Gastrocnemius medialis (tissue), 4 donors: ENCODE data around the gene WDR62. TPM values are rescaled to one million over a fixed set of nuclear protein-coding genes. Genes with fewer than 3 reads are reported as not detected.

Experiments
- ATAC-seq, 2 donors: fragments of 150-250 bp; one replicate each; pipeline ENCODE4 v1.9.1; 2016
- DNase-seq, 2 donors: peaks; one replicate each; pipeline ENCODE4 v3.0.0-alpha.2; 2019
- H3K27ac ChIP-seq, 4 donors: fragments of 200-600 bp; sonication (generic); 1 replicate in 1 of 4; 2 replicates in 3 of 4; pipeline ENCODE4 v1.5.1; 2016 to 2018; ENCODE audit warnings: mild to moderate bottlenecking in 2 of 4, moderate library complexity in 1 of 4
- H3K27me3 ChIP-seq, 3 donors: fragments of 200-600 bp; sonication (generic) in 2 of 3; 1 replicate in 1 of 3; 2 replicates in 2 of 3; pipeline versions ENCODE4 v1.5.1 to v1.6.0; 2016 to 2019; ENCODE audit warnings: mild to moderate bottlenecking in 1 of 3, moderate library complexity in 1 of 3
- H3K36me3 ChIP-seq, 2 donors: fragments of 200-600 bp; sonication (generic) in 1 of 2; one replicate each; pipeline ENCODE4 v1.5.1; 2017 to 2018
- H3K4me1 ChIP-seq, 2 donors: fragments of 200-600 bp; sonication (generic) in 1 of 2; one replicate each; pipeline ENCODE4 v1.5.1; 2016 to 2017; ENCODE audit warnings: mild to moderate bottlenecking in 2 of 2
- H3K4me3 ChIP-seq, 4 donors: fragments of 200-600 bp; sonication (generic) in 3 of 4; 1 replicate in 1 of 4; 2 replicates in 3 of 4; pipeline ENCODE4 v1.5.1; 2016 to 2019; ENCODE audit warnings: mild to moderate bottlenecking in 2 of 4
- H3K9me3 ChIP-seq, 3 donors: fragments of 200-600 bp; sonication (generic) in 2 of 3; 1 replicate in 1 of 3; 2 replicates in 2 of 3; pipeline ENCODE4 v1.5.1; 2016 to 2019
- POLR2A ChIP-seq, 2 donors: fragments of 450-650 bp; IDR thresholded peaks; one replicate each; pipeline ENCODE4 v1.6.1; 2017; ENCODE audit warnings: antibody characterized with exemption in 2 of 2, mild to moderate bottlenecking in 2 of 2, moderate library complexity in 2 of 2
- in situ Hi-C, 4 donors: fragments of 200-750 bp; cut with MboI; loops; one replicate each; pipeline versions ENCODE4 v1.15.0 to v1.8.0; 2017; ENCODE audit warnings: low sequenced_read_pairs in 4 of 4
- intact Hi-C: fragments of 100-400 bp; cut with DNase I; formaldehyde crosslinking; loops from one replicate; pipeline ENCODE4 v1.15.1; 2023; ENCODE audit warnings: low total_unique reads
- total RNA-seq, 4 donors: library from RNA; depleted of rRNA; stranded (reverse); fragments of >200 nt; gene quantifications; one replicate each; pipeline versions ENCODE4 v1.1.0 to v1.2.3, GENCODE V29; 2016
- TF ChIP-seq, protein P1 (sequence below), 5 experiments: fragments of 450-650 bp in 3 of 5; fragments of 200-600 bp in 2 of 5; sonication (generic) in 2 of 5; IDR thresholded peaks in 4 of 5; conservative IDR thresholded peaks in 1 of 5; 1 replicate in 4 of 5; 2 replicates in 1 of 5; pipeline ENCODE4 v1.5.1; 2016 to 2019; ENCODE audit warnings: antibody characterized with exemption in 5 of 5, mild to moderate bottlenecking in 3 of 5, moderate library complexity in 3 of 5

Gene WDR62
- total RNA-seq, 4 donors from 2014 or later = 0.20 to 2.1 (median 1.0) TPM

DNA sequence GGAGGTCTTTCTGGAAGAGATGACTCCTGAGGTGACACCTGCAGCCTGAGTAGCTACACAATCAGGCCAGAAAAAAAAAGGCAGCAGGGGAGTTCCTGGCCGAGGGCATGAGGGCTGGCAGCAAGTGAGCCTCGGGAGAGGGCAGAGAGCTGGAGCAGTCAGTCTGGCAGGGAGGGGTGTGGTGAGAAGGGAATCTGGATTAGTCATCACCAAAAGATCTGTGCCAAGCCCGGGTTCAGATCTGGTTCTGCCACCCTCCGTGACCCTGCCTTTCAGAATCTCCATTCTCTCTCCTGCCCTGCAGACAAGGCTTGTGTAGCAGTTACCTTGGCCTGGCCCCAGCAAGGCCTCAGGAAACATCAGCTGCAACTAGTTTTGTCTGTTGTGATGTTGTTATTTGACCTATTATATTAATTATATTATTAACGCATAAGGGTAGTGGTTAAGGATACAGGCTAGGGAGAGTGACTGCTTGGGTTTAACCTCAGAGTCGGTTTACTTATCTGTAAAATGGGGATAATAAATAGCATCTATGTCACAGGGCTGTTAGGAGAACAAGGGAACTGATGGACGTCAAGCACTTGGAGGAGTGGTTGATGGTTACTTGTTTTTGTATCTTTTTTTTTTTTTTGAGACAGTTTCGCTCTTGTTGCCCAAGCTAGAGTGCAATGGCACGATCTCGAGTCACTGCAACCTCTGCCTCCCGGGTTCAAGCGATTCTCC is 82.4 kb downstream of the WDR62 start:
- DNase-seq = peak in 1 of 2 donors; percentile 82
- H3K4me1 ChIP-seq = peaks cover 12 to 26% of the 10 kb centered on the region in 2 donors
- peak overlapping the region; percentile 21 to 78 (median 56) for H3K27ac ChIP-seq
- H3K9me3 ChIP-seq = no peaks in the 10 kb centered on the region
- peak overlapping the region in 1 of 4 donors; percentile 15 for H3K4me3 ChIP-seq
- peaks cover 0 to 5% of the 10 kb centered on the region in 2 donors for H3K36me3 ChIP-seq
- no peaks in the 10 kb centered on the region for H3K27me3 ChIP-seq
- no peak for TF ChIP-seq POLR2A (IDR thresholded peaks at IDR 0.05)
- TF ChIP-seq, protein P1, sequence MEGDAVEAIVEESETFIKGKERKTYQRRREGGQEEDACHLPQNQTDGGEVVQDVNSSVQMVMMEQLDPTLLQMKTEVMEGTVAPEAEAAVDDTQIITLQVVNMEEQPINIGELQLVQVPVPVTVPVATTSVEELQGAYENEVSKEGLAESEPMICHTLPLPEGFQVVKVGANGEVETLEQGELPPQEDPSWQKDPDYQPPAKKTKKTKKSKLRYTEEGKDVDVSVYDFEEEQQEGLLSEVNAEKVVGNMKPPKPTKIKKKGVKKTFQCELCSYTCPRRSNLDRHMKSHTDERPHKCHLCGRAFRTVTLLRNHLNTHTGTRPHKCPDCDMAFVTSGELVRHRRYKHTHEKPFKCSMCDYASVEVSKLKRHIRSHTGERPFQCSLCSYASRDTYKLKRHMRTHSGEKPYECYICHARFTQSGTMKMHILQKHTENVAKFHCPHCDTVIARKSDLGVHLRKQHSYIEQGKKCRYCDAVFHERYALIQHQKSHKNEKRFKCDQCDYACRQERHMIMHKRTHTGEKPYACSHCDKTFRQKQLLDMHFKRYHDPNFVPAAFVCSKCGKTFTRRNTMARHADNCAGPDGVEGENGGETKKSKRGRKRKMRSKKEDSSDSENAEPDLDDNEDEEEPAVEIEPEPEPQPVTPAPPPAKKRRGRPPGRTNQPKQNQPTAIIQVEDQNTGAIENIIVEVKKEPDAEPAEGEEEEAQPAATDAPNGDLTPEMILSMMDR (IDR thresholded peaks at IDR 0.05 in 4 of 5, conservative IDR thresholded peaks at IDR 0.05 in 1 of 5) = no peak
- in situ Hi-C loops = loop anchor here in 1 of 4 donors (25.0 kb wide), 1 partner anchor 375 kb away; the partner anchor contains the start of genes HSPB6 and PROSER3
- intact Hi-C loops = no loop called here
- ATAC-seq = peak in 1 of 2 donors; percentile 50

DNA sequence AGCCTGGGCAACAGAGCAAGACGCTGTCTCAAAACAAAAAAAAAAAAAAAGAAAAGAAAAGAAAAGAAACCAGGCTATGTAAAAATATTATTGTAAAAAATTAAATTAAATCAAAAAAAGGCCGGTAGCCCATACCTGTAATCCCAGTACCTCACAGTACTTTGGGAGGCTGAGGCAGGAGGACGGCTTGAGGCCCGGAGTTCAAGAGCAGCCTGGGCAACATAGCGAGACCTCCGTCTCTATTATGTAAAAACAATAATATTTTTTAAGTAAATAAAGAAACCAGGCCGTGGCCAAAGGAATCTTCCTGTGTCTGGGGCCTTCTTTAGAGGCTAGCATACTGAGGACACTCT is 84.4 kb downstream of the WDR62 start:
- ATAC-seq (no peak), DNase-seq (no peak)
- H3K27ac ChIP-seq = peak overlapping the region; percentile 97 to 100 (median 98)
- peaks cover 12 to 26% of the 10 kb centered on the region in 2 donors for H3K4me1 ChIP-seq
- no peak for TF ChIP-seq POLR2A (IDR thresholded peaks at IDR 0.05)
- TF ChIP-seq, protein P1 (IDR thresholded peaks at IDR 0.05 in 4 of 5, conservative IDR thresholded peaks at IDR 0.05 in 1 of 5) = no peak
- peaks cover 0 to 19% of the 10 kb centered on the region in 2 donors for H3K36me3 ChIP-seq
- H3K27me3 ChIP-seq = no peaks in the 10 kb centered on the region
- intact Hi-C loops = loop anchor here (1.0 kb wide), 1 partner anchor 12 kb away; no protein-coding TSS in a partner anchor
- H3K4me3 ChIP-seq = peak overlapping the region; percentile 90 to 97 (median 92)
- in situ Hi-C loops = loop anchor here in 1 of 4 donors (25.0 kb wide), 1 partner anchor 377 kb away; the partner anchor contains the start of genes HSPB6 and PROSER3
- no peaks in the 10 kb centered on the region for H3K9me3 ChIP-seq

- intact Hi-C loops (loop anchor here (1.0 to 2.0 kb wide), 3 partner anchors 12 to 25 kb away; partner anchors contain the start of genes COX7A1, POLR2I and TBCB), in situ Hi-C loops (loop anchor here in 1 of 4 donors (25.0 kb wide), 1 partner anchor 377 kb away; the partner anchor contains the start of genes HSPB6 and PROSER3)
- H3K36me3 ChIP-seq = peaks cover 0 to 25% of the 10 kb centered on the region in 2 donors
- peak; percentile 78 to 86 for ATAC-seq
- H3K4me1 ChIP-seq = peaks cover 12 to 26% of the 10 kb centered on the region in 2 donors
- TF ChIP-seq, protein P1 (IDR thresholded peaks at IDR 0.05 in 4 of 5, conservative IDR thresholded peaks at IDR 0.05 in 1 of 5) = peak in 2 of 5 experiments; percentile 8 to 33
- peak; percentile 98 to 99 for TF ChIP-seq POLR2A (IDR thresholded peaks at IDR 0.05)
- peak; percentile 95 to 97 for DNase-seq
- no peaks in the 10 kb centered on the region for H3K27me3 ChIP-seq
- peak within 1 kb of the TSS; percentile 97 to 100 (median 98) for H3K27ac ChIP-seq
- peak within 1 kb of the TSS; percentile 90 to 97 (median 92) for H3K4me3 ChIP-seq
- no peaks in the 10 kb centered on the region for H3K9me3 ChIP-seq
Measured at GRCh38 chr19:36139473-36140303, 85.0 kb downstream of the WDR62 start, which contains the start of gene CAPNS1. CAPNS1 (plus strand) TSS chr19:36140066; CDS start chr19:36141012, 946 bp downstream.

DNA sequence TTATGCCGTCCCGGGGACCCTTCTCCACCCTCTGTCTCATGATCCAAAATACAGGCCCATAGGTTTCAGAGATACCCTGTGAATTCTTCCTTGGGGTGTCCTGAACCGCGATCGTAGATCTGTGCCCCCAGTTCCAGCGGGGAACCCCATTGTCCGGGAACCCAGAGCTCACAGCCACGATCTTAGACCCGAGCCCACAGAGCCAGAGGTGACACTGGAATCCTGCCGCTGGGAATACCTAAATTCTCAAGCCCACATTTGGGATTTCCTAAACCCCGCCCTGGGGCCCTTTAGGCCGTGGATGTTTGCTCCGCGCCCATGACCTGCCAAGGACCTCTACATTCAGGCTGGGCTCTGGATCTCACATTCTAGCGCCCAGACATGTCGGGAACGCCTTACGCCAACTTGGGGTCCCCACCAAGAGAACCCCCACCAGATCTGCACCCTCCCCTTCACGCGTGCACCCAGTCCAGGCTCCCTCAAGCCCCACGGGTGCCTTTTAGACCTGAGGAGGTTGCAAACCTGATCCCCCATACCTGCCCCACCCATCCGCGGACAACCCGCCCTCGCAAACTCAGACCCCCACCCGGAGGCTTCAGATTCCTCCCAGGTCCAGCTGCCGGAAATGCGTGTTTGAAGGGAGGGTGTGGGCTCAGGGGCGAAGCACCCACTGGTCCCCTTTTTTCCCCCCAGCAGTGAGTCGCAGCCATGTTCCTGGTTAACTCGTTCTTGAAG is 85.8 kb downstream of the WDR62 start:
- DNase-seq = peak; percentile 28 to 41
- Histone ChIP-seq H3K9me3 (no peaks in the 10 kb centered on the region), H3K27me3 (no peaks in the 10 kb centered on the region), H3K4me1 (peaks cover 12 to 26% of the 10 kb centered on the region in 2 donors), H3K27ac (peak overlapping the region; percentile 97 to 100 (median 98)), H3K36me3 (peaks cover 0 to 32% of the 10 kb centered on the region in 2 donors), H3K4me3 (peak overlapping the region; percentile 90 to 97 (median 92))
- peak; percentile 28 to 32 for ATAC-seq
- in situ Hi-C loops (loop anchor here in 1 of 4 donors (25.0 kb wide), 1 partner anchor 378 kb away; the partner anchor contains the start of genes HSPB6 and PROSER3), intact Hi-C loops (loop anchor here (1.0 to 2.0 kb wide), 2 partner anchors 12 to 26 kb away; partner anchors contain the start of genes COX7A1, POLR2I and TBCB)
- TF ChIP-seq POLR2A (IDR thresholded peaks at IDR 0.05) = peak in 1 of 2 donors; percentile 38
- TF ChIP-seq, protein P1 (IDR thresholded peaks at IDR 0.05 in 4 of 5, conservative IDR thresholded peaks at IDR 0.05 in 1 of 5) = no peak
